HepG2 (cell line): Measurements from ENCODE around the gene TMEM38A. TPM values are rescaled to one million over a fixed set of nuclear protein-coding genes. Genes with fewer than 3 reads are reported as not detected.

ENCODE experiments used
- IRX3 ChIP-seq: sonication (generic); formaldehyde crosslinking; IDR thresholded peaks from 2 replicates; pipeline ENCODE4 v1.8.1; 2023; ENCODE audit warnings: mild to moderate bottlenecking, low read depth, missing genetic modification reagents, borderline replicate concordance
- NR2C2 ChIP-seq: sonication (generic); formaldehyde crosslinking; IDR thresholded peaks from 2 replicates; pipeline ENCODE4 v1.4.0; 2020; ENCODE audit warnings: missing genetic modification reagents, mild to moderate bottlenecking, moderate library complexity, borderline replicate concordance
- RAD51 ChIP-seq: fragments of 450-650 bp; IDR thresholded peaks from 2 replicates; pipeline ENCODE4 v1.6.1; 2016; ENCODE audit warnings: borderline replicate concordance
- REL ChIP-seq: sonication (generic); formaldehyde crosslinking; conservative IDR thresholded peaks from 2 replicates; pipeline ENCODE4 v1.8.0; 2022; ENCODE audit warnings: mild to moderate bottlenecking, missing genetic modification reagents, moderate library complexity
- RFX1 ChIP-seq: fragments of 450-650 bp; IDR thresholded peaks from 2 replicates; pipeline ENCODE4 v1.6.1; 2017
- SP140L ChIP-seq: sonication (generic); formaldehyde crosslinking; IDR thresholded peaks from 2 replicates; pipeline ENCODE4 v1.4.0; 2020; ENCODE audit warnings: missing genetic modification reagents, borderline replicate concordance
- TBX2 ChIP-seq: sonication (generic); formaldehyde crosslinking; IDR thresholded peaks from 2 replicates; pipeline ENCODE4 v1.5.0; 2020; ENCODE audit warnings: missing genetic modification reagents, mild to moderate bottlenecking, borderline replicate concordance
- TGIF2 ChIP-seq: IDR thresholded peaks from 2 replicates; pipeline ENCODE4 v1.6.1; 2016; ENCODE audit warnings: control low read depth, missing compliant biosample characterization
- ZBTB37 ChIP-seq: sonication (generic); formaldehyde crosslinking; IDR thresholded peaks from 2 replicates; pipeline ENCODE4 v1.4.0; 2020; ENCODE audit warnings: mild to moderate bottlenecking, missing genetic modification reagents
- ZBTB8A ChIP-seq: sonication (generic); formaldehyde crosslinking; IDR thresholded peaks from 2 replicates; pipeline ENCODE4 v1.4.0; 2020; ENCODE audit warnings: mild to moderate bottlenecking, low read depth, missing genetic modification reagents, borderline replicate concordance
- ZEB1 ChIP-seq: IDR thresholded peaks from 2 replicates; pipeline ENCODE4 v1.6.1; 2012; ENCODE audit warnings: mild to moderate bottlenecking, low read depth, inconsistent platforms; ENCODE audit not compliant: insufficient replicate concordance
- ZFP36L1 ChIP-seq: sonication (generic); formaldehyde crosslinking; IDR thresholded peaks from 2 replicates; pipeline ENCODE4 v1.8.0; 2022; ENCODE audit warnings: mild to moderate bottlenecking, missing genetic modification reagents, moderate library complexity
- ZNF10 ChIP-seq: sonication (generic); formaldehyde crosslinking; IDR thresholded peaks from 2 replicates; pipeline ENCODE4 v1.4.0; 2020; ENCODE audit warnings: mild to moderate bottlenecking, low read depth, missing genetic modification reagents, borderline replicate concordance
- ZNF556 ChIP-seq: sonication (generic); formaldehyde crosslinking; IDR thresholded peaks from 2 replicates; pipeline ENCODE4 v1.4.0; 2020; ENCODE audit warnings: mild to moderate bottlenecking, missing genetic modification reagents, borderline replicate concordance
- ZNF740 ChIP-seq: sonication (generic); formaldehyde crosslinking; IDR thresholded peaks from 2 replicates; pipeline ENCODE4 v1.4.0; 2020; ENCODE audit warnings: missing genetic modification reagents
- polyA plus RNA-seq, 8 experiments: library from polyadenylated mRNA; depleted of rRNA in 3 of 8; stranded (reverse) in 7 of 8; unstranded in 1 of 8; fragments of >200 nt; fragmentation: Illumina TruSeq in 4 of 8; extraction: Trizol in 4 of 8; gene quantifications; 2 replicates each; pipeline versions ENCODE4 v1.2.1 to v1.2.3, GENCODE V29; 2011 to 2016; ENCODE audit warnings: low read depth in 4 of 8, missing spikeins in 1 of 8, mixed read lengths in 1 of 8; ENCODE audit not compliant: insufficient read depth in 1 of 8
- total RNA-seq, 5 experiments: library from RNA; depleted of rRNA; stranded (reverse); fragments of >200 nt; fragmentation: Illumina TruSeq; extraction: Trizol; gene quantifications; 2 replicates each; pipeline ENCODE4 v1.2.3, GENCODE V29; 2016; ENCODE audit warnings: low read depth in 1 of 5
- TF ChIP-seq, protein P1 (sequence below): sonication (generic); formaldehyde crosslinking; IDR thresholded peaks from 2 replicates; pipeline ENCODE4 v1.8.1; 2022; ENCODE audit warnings: low read depth, mild to moderate bottlenecking, missing genetic modification reagents
- TF ChIP-seq, protein P2 (sequence below), 2 experiments: fragments of 450-650 bp in 1 of 2; sonication (generic) in 1 of 2; formaldehyde crosslinking; IDR thresholded peaks; 2 replicates each; pipeline versions ENCODE4 v1.5.0 to v1.8.0; 2020 to 2022; ENCODE audit warnings: mild to moderate bottlenecking in 1 of 2, missing genetic modification reagents in 1 of 2
- TF ChIP-seq, protein P3 (sequence below): sonication (generic); formaldehyde crosslinking; IDR thresholded peaks from 2 replicates; pipeline ENCODE4 v1.4.0; 2020; ENCODE audit warnings: missing genetic modification reagents

TMEM38A gene
- total and polyA plus RNA-seq, 2 of the 13 experiments (the other 11 are each of a cell fraction or from before 2014, with no cell fraction given): 4.8 to 6.8 TPM

GRCh38 chr19:16628183-16628983 is 32.6 kb upstream of the TMEM38A start, which contains the start of gene MED26 (continued):
- peak; percentile 63; the same call in 1 of the 2 replicates for TF ChIP-seq ZFP36L1 (CRISPR knock-in tag)
- peak; percentile 43; the same call in 1 of the 2 replicates for TF ChIP-seq ZNF556 (CRISPR knock-in tag)
- TF ChIP-seq TBX2 (CRISPR knock-in tag): peak; percentile 82
- no peak for TF ChIP-seq REL (CRISPR knock-in tag)
- peak; percentile 31; the same call in 1 of the 2 replicates for TF ChIP-seq ZBTB37
- peak; percentile 98 for TF ChIP-seq NR2C2 (CRISPR knock-in tag)
- TF ChIP-seq, protein P1, sequence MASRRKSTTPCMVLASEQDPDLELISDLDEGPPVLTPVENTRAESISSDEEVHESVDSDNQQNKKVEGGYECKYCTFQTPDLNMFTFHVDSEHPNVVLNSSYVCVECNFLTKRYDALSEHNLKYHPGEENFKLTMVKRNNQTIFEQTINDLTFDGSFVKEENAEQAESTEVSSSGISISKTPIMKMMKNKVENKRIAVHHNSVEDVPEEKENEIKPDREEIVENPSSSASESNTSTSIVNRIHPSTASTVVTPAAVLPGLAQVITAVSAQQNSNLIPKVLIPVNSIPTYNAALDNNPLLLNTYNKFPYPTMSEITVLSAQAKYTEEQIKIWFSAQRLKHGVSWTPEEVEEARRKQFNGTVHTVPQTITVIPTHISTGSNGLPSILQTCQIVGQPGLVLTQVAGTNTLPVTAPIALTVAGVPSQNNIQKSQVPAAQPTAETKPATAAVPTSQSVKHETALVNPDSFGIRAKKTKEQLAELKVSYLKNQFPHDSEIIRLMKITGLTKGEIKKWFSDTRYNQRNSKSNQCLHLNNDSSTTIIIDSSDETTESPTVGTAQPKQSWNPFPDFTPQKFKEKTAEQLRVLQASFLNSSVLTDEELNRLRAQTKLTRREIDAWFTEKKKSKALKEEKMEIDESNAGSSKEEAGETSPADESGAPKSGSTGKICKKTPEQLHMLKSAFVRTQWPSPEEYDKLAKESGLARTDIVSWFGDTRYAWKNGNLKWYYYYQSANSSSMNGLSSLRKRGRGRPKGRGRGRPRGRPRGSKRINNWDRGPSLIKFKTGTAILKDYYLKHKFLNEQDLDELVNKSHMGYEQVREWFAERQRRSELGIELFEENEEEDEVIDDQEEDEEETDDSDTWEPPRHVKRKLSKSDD (CRISPR knock-in tag): no peak
- TF ChIP-seq, protein P2, sequence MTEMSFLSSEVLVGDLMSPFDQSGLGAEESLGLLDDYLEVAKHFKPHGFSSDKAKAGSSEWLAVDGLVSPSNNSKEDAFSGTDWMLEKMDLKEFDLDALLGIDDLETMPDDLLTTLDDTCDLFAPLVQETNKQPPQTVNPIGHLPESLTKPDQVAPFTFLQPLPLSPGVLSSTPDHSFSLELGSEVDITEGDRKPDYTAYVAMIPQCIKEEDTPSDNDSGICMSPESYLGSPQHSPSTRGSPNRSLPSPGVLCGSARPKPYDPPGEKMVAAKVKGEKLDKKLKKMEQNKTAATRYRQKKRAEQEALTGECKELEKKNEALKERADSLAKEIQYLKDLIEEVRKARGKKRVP (CRISPR knock-in tag; IDR thresholded peaks at IDR 0.05): peak in 1 of 2 experiments; percentile 35; a peak in 1 of 4 replicates
- TF ChIP-seq, protein P3, sequence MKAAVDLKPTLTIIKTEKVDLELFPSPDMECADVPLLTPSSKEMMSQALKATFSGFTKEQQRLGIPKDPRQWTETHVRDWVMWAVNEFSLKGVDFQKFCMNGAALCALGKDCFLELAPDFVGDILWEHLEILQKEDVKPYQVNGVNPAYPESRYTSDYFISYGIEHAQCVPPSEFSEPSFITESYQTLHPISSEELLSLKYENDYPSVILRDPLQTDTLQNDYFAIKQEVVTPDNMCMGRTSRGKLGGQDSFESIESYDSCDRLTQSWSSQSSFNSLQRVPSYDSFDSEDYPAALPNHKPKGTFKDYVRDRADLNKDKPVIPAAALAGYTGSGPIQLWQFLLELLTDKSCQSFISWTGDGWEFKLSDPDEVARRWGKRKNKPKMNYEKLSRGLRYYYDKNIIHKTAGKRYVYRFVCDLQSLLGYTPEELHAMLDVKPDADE (CRISPR knock-in tag): no peak
- no peak for TF ChIP-seq ZBTB8A
- peak; percentile 25; the same call in 1 of the 2 replicates for TF ChIP-seq IRX3 (CRISPR knock-in tag)
- TF ChIP-seq SP140L (CRISPR knock-in tag): no peak
- peak; percentile 27; the same call in 1 of the 2 replicates for TF ChIP-seq ZNF740 (CRISPR knock-in tag)
- TF ChIP-seq RFX1: no peak; the same call in 1 of the 2 replicates
- no peak for TF ChIP-seq ZNF10
- TF ChIP-seq RAD51: no peak
- TF ChIP-seq TGIF2 (CRISPR knock-in tag): peak; percentile 33; the same call in 1 of the 2 replicates
- TF ChIP-seq ZEB1: no peak
